OCI-LY1 (cell line): ENCODE data around the gene ICAM1.

Experiments used
- EZH2 ChIP-seq: fragments of 200-600 bp; sonication (generic), shearing (Covaris generic); IDR thresholded peaks from 2 replicates; pipeline ENCODE4 v1.8.0; 2017; ENCODE audit warnings: borderline replicate concordance, mixed run types, mild to moderate bottlenecking, antibody characterized with exemption, low read length, moderate library complexity, mixed read lengths
- TF ChIP-seq, protein P1 (sequence below): fragments of 200-600 bp; sonication (generic), shearing (Covaris generic); IDR thresholded peaks from 2 replicates; pipeline ENCODE4 v1.5.1; 2017; ENCODE audit warnings: mild to moderate bottlenecking, antibody characterized with exemption, low read length, moderate library complexity, mixed read lengths

DNA sequence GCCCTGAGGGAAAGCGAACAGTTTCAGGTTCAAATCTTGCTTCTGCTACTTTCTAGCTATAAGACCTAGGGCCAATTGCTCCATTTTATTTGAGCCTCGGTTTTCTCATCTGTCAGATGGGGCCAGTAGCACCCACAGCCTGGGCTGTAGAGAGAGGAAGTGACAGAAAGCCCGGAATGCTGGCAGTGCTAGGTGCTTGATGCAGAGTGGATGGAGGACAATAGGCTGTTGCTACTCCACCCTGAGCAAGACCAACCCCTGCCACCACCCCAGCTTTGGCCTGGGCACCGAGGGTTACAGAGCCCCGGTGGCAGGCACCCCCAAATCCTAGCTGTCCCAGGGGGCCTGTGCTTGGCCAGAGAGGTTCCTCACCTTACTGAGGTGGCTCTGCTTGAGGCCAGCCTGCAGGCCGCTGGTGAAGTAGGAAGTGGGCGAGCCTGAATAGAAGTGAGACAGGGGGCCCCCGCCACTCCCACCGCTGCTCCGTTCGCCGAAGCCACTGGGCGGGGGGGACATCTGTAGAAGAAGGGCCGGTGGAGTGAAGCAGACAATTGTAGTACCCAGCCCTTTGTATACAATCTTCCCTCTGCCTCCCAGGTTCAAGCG, 47.0 kb downstream of the ICAM1 start:
- TF ChIP-seq, protein P1, sequence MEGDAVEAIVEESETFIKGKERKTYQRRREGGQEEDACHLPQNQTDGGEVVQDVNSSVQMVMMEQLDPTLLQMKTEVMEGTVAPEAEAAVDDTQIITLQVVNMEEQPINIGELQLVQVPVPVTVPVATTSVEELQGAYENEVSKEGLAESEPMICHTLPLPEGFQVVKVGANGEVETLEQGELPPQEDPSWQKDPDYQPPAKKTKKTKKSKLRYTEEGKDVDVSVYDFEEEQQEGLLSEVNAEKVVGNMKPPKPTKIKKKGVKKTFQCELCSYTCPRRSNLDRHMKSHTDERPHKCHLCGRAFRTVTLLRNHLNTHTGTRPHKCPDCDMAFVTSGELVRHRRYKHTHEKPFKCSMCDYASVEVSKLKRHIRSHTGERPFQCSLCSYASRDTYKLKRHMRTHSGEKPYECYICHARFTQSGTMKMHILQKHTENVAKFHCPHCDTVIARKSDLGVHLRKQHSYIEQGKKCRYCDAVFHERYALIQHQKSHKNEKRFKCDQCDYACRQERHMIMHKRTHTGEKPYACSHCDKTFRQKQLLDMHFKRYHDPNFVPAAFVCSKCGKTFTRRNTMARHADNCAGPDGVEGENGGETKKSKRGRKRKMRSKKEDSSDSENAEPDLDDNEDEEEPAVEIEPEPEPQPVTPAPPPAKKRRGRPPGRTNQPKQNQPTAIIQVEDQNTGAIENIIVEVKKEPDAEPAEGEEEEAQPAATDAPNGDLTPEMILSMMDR: no peak
- TF ChIP-seq EZH2: no peak
